Choroid plexus epithelial cell (primary cell): ENCODE data around the gene RHOB.

ENCODE experiments used
- DNase-seq: peaks from one replicate; pipeline ENCODE4 v3.0.0-alpha.2; 2010; ENCODE audit warnings: low read depth
- H3K4me3 ChIP-seq: 2 replicates; pipeline ENCODE4 v1.5.1; 2011; ENCODE audit warnings: low read depth, mild to moderate bottlenecking, control low read depth, low read length, moderate library complexity
- CTCF ChIP-seq: conservative IDR thresholded peaks from 2 replicates; pipeline ENCODE4 v1.5.1; 2011; ENCODE audit warnings: low read depth, mild to moderate bottlenecking, control low read depth, inconsistent platforms, low read length, moderate library complexity

RHOB gene

GRCh38 chr2:20403774-20404312, 43.0 kb upstream of the RHOB start:
- TF ChIP-seq CTCF = no peak
- H3K4me3 ChIP-seq = no peak overlapping the region
- DNase-seq = no peak

- TF ChIP-seq CTCF = no peak
- DNase-seq = no peak
- H3K4me3 ChIP-seq = no peak overlapping the region
Observed at GRCh38 chr2:20404950-20405349, 41.9 kb upstream of the RHOB start.

GRCh38 chr2:20409039-20409438, 37.8 kb upstream of the RHOB start:
- TF ChIP-seq CTCF = no peak
- H3K4me3 ChIP-seq = no peak overlapping the region
- DNase-seq = no peak

GRCh38 chr2:20410556-20411277, 36.2 kb upstream of the RHOB start:
- no peak for DNase-seq
- TF ChIP-seq CTCF = no peak

GRCh38 chr2:20411361-20411894, 35.4 kb upstream of the RHOB start:
- DNase-seq = peak; percentile 92

More at GRCh38 chr2:20410556-20411277, 36.2 kb upstream of the RHOB start:
- no peak overlapping the region for H3K4me3 ChIP-seq

GRCh38 chr2:20414806-20415205, 32.1 kb upstream of the RHOB start:
- TF ChIP-seq CTCF = no peak
- H3K4me3 ChIP-seq = no peak overlapping the region
- DNase-seq = no peak

More at GRCh38 chr2:20411361-20411894, 35.4 kb upstream of the RHOB start:
- H3K4me3 ChIP-seq = no peak overlapping the region
- peak; percentile 96 for TF ChIP-seq CTCF
